WTC11 (cell line): ENCODE data around the gene MAML3.

ENCODE experiments used
- ATF2 ChIP-seq: sonication (generic); formaldehyde crosslinking; IDR thresholded peaks from 2 replicates; pipeline ENCODE4 v1.8.1; 2022; ENCODE audit warnings: low read depth, missing genetic modification reagents, borderline replicate concordance
- CREM ChIP-seq: sonication (generic); formaldehyde crosslinking; IDR thresholded peaks from 2 replicates; pipeline ENCODE4 v1.8.1; 2022; ENCODE audit warnings: mild to moderate bottlenecking, missing genetic modification reagents, moderate library complexity
- CTCF ChIP-seq: fragments of 200-600 bp; IDR thresholded peaks from 2 replicates; pipeline ENCODE4 v1.8.0; 2022; ENCODE audit warnings: antibody characterized with exemption

- TF ChIP-seq CTCF (no peak), CREM (CRISPR knock-in tag) (no peak), ATF2 (CRISPR knock-in tag) (no peak)
These were observed 181.0 kb downstream of the MAML3 start for GRCh38 chr4:139973015-139973414.
